ENCODE results near the gene NUP153.

Gene NUP153

DNA sequence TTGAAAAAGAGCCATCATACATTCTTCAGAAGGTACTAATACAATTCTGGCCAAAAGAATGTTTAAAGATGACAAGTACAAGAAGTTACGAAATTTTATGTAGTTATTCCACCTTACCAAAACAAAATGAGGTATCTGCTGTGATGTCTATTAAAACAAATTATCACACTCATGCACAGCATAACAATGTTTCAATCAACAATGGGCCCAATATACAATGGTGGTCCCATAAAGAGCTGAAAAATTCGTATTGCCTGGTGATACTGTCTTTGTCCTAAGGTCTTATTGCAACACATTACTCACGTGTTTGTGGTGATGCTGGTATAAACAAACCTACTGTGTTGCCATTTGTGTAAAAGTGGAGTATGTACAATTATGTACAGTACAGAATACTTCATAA, 3.6 kb upstream of the NUP153 start:
- TF ChIP-seq, protein P1, sequence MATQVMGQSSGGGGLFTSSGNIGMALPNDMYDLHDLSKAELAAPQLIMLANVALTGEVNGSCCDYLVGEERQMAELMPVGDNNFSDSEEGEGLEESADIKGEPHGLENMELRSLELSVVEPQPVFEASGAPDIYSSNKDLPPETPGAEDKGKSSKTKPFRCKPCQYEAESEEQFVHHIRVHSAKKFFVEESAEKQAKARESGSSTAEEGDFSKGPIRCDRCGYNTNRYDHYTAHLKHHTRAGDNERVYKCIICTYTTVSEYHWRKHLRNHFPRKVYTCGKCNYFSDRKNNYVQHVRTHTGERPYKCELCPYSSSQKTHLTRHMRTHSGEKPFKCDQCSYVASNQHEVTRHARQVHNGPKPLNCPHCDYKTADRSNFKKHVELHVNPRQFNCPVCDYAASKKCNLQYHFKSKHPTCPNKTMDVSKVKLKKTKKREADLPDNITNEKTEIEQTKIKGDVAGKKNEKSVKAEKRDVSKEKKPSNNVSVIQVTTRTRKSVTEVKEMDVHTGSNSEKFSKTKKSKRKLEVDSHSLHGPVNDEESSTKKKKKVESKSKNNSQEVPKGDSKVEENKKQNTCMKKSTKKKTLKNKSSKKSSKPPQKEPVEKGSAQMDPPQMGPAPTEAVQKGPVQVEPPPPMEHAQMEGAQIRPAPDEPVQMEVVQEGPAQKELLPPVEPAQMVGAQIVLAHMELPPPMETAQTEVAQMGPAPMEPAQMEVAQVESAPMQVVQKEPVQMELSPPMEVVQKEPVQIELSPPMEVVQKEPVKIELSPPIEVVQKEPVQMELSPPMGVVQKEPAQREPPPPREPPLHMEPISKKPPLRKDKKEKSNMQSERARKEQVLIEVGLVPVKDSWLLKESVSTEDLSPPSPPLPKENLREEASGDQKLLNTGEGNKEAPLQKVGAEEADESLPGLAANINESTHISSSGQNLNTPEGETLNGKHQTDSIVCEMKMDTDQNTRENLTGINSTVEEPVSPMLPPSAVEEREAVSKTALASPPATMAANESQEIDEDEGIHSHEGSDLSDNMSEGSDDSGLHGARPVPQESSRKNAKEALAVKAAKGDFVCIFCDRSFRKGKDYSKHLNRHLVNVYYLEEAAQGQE (IDR thresholded peaks at IDR 0.05; ENCODE audit: insufficient read depth in 1 of 2, low read depth in 2 of 2, low read length in 2 of 2), result no peak
- no peak for TF ChIP-seq TAF1 (IDR thresholded peaks at IDR 0.05; ENCODE audit: borderline replicate concordance, insufficient read depth, low read length)
- no peak for TF ChIP-seq SIN3A (IDR thresholded peaks at IDR 0.05; ENCODE audit: borderline replicate concordance, insufficient read depth, low read length)
- no peak for TF ChIP-seq FOXP2 (optimal IDR thresholded peaks at IDR 0.05; ENCODE audit: borderline replicate concordance, extremely low read depth, extremely low read length, insufficient read depth)
- no peak for TF ChIP-seq POLR2AphosphoS5 (IDR thresholded peaks at IDR 0.05; ENCODE audit: low read depth, low read length)

DNA sequence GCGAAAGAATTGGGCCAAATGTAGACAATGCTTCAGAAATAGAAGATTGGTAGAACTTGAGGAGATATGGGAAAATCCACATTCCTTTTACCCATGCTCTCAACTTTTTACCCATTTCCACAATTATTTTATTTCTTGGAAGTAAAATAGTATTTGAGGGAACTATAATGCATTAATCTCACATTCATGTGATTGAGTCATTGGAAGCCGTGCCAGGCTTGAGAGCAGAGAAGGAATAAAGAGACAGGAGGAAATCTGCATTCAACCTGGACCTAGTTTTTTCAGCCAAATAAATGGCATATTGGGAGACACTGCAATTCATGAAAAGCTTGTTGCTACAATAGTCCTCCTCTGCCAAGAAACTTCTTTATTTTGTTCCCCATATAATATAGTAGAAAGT, 2.8 kb upstream of the NUP153 start:
- no peak for TF ChIP-seq FOXP2 (optimal IDR thresholded peaks at IDR 0.05; ENCODE audit: borderline replicate concordance, extremely low read depth, extremely low read length, insufficient read depth)
- no peak for TF ChIP-seq TAF1 (IDR thresholded peaks at IDR 0.05; ENCODE audit: borderline replicate concordance, insufficient read depth, low read length)
- TF ChIP-seq SIN3A (IDR thresholded peaks at IDR 0.05; ENCODE audit: borderline replicate concordance, insufficient read depth, low read length), result no peak
- TF ChIP-seq, protein P1 (IDR thresholded peaks at IDR 0.05; ENCODE audit: insufficient read depth in 1 of 2, low read depth in 2 of 2, low read length in 2 of 2), result no peak
- TF ChIP-seq POLR2AphosphoS5 (IDR thresholded peaks at IDR 0.05; ENCODE audit: low read depth, low read length), result no peak

DNA sequence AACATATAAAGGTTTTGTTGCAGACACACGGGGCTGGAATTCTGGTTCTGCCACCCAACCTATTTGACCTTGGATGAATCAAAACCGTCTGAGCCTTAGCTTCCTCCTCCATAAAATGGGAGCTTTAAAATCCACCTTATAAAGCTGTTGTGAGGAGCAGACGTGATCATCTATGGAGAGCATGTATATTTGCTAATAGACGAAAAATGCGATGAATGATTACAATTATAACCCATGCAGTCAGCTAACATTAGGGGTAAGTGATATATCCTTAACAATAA, 586 bp upstream of the NUP153 start:
- TF ChIP-seq SIN3A (IDR thresholded peaks at IDR 0.05; ENCODE audit: borderline replicate concordance, insufficient read depth, low read length), result no peak
- TF ChIP-seq, protein P1 (IDR thresholded peaks at IDR 0.05; ENCODE audit: insufficient read depth in 1 of 2, low read depth in 2 of 2, low read length in 2 of 2), result no peak
- TF ChIP-seq FOXP2 (optimal IDR thresholded peaks at IDR 0.05; ENCODE audit: borderline replicate concordance, extremely low read depth, extremely low read length, insufficient read depth), result no peak

DNA sequence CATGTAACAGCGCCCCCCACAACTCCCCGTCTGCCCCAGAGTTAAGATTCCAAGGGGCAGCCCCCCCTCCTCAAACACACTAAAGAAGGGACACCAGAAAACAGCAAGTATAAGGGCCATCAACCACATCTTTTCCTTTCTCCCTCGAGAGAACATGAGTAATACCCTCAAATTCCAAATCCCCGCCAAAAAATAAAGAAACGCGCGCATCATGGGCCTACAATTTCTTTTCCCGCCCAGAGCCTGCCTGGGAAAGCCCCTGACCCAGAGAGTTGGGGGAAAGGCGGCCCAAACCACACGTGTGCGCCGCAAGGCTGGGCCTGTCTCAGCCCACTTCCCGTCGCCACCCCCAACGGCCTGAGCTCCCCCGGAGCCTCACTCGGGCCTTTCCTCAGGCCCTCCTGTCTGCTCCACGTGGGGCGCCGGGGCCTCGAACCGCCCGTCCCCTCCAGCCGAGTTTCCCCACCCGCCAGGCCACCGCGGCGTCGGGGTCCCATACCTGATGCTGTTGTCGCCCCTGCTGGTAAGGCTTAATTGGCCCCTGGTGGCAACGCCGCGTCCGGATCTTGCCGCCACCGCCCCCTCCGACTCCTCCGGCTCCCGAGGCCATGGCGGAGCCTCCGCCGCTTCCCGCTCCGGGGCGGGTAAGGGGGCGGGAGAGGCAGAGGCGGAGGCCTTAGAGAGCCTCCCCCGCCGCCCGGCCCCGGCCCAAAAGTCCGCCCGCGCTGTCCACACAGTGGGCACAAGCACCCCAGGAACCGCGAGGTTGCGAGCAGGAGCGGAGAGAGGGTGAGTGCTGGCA, 746 bp downstream of the NUP153 start:
- TF ChIP-seq FOXP2 (optimal IDR thresholded peaks at IDR 0.05; ENCODE audit: borderline replicate concordance, extremely low read depth, extremely low read length, insufficient read depth), result no peak
- TF ChIP-seq TAF1 (IDR thresholded peaks at IDR 0.05; ENCODE audit: borderline replicate concordance, insufficient read depth, low read length), result peak; percentile 40; the same call in 1 of the 2 replicates

DNA sequence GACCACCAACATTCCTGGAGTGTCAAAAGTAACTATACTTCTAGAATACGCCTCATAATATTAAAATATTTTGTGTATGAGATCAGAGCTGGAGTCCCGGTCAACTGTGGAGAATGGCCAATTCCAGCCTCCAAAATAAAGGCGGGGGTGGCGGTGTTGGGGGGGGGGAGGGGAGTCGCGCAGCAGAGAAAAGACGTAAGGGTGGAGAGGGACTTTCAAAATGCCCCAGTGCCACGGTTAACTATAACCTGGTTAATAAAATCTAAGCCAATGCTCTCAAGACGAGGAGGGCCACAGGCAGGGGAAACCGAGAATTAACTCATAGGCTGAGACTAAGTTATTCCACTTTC, 1.3 kb downstream of the NUP153 start:
- TF ChIP-seq, protein P1 (IDR thresholded peaks at IDR 0.05; ENCODE audit: insufficient read depth in 1 of 2, low read depth in 2 of 2, low read length in 2 of 2), result no peak
- no peak for TF ChIP-seq POLR2AphosphoS5 (IDR thresholded peaks at IDR 0.05; ENCODE audit: low read depth, low read length)
- TF ChIP-seq FOXP2 (optimal IDR thresholded peaks at IDR 0.05; ENCODE audit: borderline replicate concordance, extremely low read depth, extremely low read length, insufficient read depth), result no peak
- no peak for TF ChIP-seq SIN3A (IDR thresholded peaks at IDR 0.05; ENCODE audit: borderline replicate concordance, insufficient read depth, low read length)
- TF ChIP-seq TAF1 (IDR thresholded peaks at IDR 0.05; ENCODE audit: borderline replicate concordance, insufficient read depth, low read length), result no peak

Measured in PFSK-1 (cell line).